Trophoblast cell (in vitro differentiated cells and primary cell): ENCODE results near the gene SRL.

Experiments used
- DNase-seq, 2 donors: peaks; one replicate each; pipeline ENCODE4 v3.0.0-alpha.2; 2016
- H2AFZ ChIP-seq: 2 replicates; pipeline ENCODE4 v1.6.1; 2013; ENCODE audit warnings: low read length, moderate library complexity, mild to moderate bottlenecking; ENCODE audit not compliant: insufficient read depth, poor library complexity
- H2AK5ac ChIP-seq: 2 replicates; pipeline ENCODE4 v1.6.1; 2013; ENCODE audit warnings: mild to moderate bottlenecking, low read length
- H2BK120ac ChIP-seq: 2 replicates; pipeline ENCODE4 v1.6.1; 2013; ENCODE audit warnings: low read length, mild to moderate bottlenecking, moderate library complexity; ENCODE audit not compliant: insufficient read depth, poor library complexity
- H2BK12ac ChIP-seq: 2 replicates; pipeline ENCODE4 v1.6.1; 2013; ENCODE audit warnings: mild to moderate bottlenecking, low read length, moderate library complexity
- H2BK5ac ChIP-seq: 2 replicates; pipeline ENCODE4 v1.6.1; 2013; ENCODE audit warnings: low read length, low read depth, moderate library complexity, mild to moderate bottlenecking; ENCODE audit not compliant: poor library complexity
- H3K14ac ChIP-seq: 2 replicates; pipeline ENCODE4 v1.6.1; 2013; ENCODE audit warnings: mild to moderate bottlenecking, low read length
- H3K18ac ChIP-seq: 2 replicates; pipeline ENCODE4 v1.6.1; 2013; ENCODE audit warnings: mild to moderate bottlenecking, low read length
- H3K23ac ChIP-seq: 2 replicates; pipeline ENCODE4 v1.6.1; 2013; ENCODE audit warnings: low read length
- H3K27ac ChIP-seq: 2 replicates; pipeline ENCODE4 v1.5.1; 2013; ENCODE audit warnings: low read depth, mild to moderate bottlenecking, inconsistent platforms, low read length, moderate library complexity
- H3K27me3 ChIP-seq: 2 replicates; pipeline ENCODE4 v1.6.1; 2013; ENCODE audit warnings: inconsistent platforms, mild to moderate bottlenecking, low read length, moderate library complexity; ENCODE audit not compliant: insufficient read depth
- H3K36me3 ChIP-seq, 2 experiments: 1 replicate in 1 of 2; 2 replicates in 1 of 2; pipeline ENCODE4 v1.6.1; 2013; ENCODE audit warnings: low read length in 2 of 2, mild to moderate bottlenecking in 2 of 2, moderate library complexity in 1 of 2; ENCODE audit not compliant: insufficient read depth in 2 of 2, control insufficient read depth in 1 of 2
- H3K4ac ChIP-seq: 2 replicates; pipeline ENCODE4 v1.6.1; 2013; ENCODE audit warnings: low read depth, mild to moderate bottlenecking, low read length, moderate library complexity
- H3K4me1 ChIP-seq, 2 experiments: 1 replicate in 1 of 2; 2 replicates in 1 of 2; pipeline ENCODE4 v1.6.1; 2013; ENCODE audit warnings: low read length in 2 of 2, mild to moderate bottlenecking in 2 of 2, moderate library complexity in 1 of 2; ENCODE audit not compliant: insufficient read depth in 2 of 2, control insufficient read depth in 1 of 2
- H3K4me2 ChIP-seq: 2 replicates; pipeline ENCODE4 v1.6.1; 2013; ENCODE audit warnings: inconsistent platforms, mild to moderate bottlenecking, low read length, moderate library complexity
- H3K4me3 ChIP-seq: 2 replicates; pipeline ENCODE4 v1.5.1; 2013; ENCODE audit warnings: mild to moderate bottlenecking, low read depth, low read length, inconsistent platforms
- H3K79me1 ChIP-seq: one replicate; pipeline ENCODE4 v1.6.1; 2013; ENCODE audit warnings: low read length
- H3K79me2 ChIP-seq: 2 replicates; pipeline ENCODE4 v1.6.1; 2013; ENCODE audit warnings: low read length, mild to moderate bottlenecking; ENCODE audit not compliant: control insufficient read depth, insufficient read depth, poor library complexity
- H3K9ac ChIP-seq: 2 replicates; pipeline ENCODE4 v1.6.1; 2013; ENCODE audit warnings: mild to moderate bottlenecking, low read length
- H3K9me3 ChIP-seq: 2 replicates; pipeline ENCODE4 v1.6.1; 2013; ENCODE audit warnings: low read depth, mild to moderate bottlenecking, control low read depth, inconsistent platforms, low read length; ENCODE audit not compliant: insufficient read depth
- H4K12ac ChIP-seq: 2 replicates; pipeline ENCODE4 v1.6.1; 2013; ENCODE audit warnings: low read depth, mild to moderate bottlenecking, low read length, moderate library complexity
- H4K8ac ChIP-seq: 2 replicates; pipeline ENCODE4 v1.6.1; 2013; ENCODE audit warnings: low read depth, mild to moderate bottlenecking, low read length, moderate library complexity
- H4K91ac ChIP-seq: one replicate; pipeline ENCODE4 v1.6.1; 2013; ENCODE audit warnings: low read depth, mild to moderate bottlenecking, low read length, moderate library complexity
- WGBS: extraction: QIAGEN DNeasy Blood & Tissue Kit; methylation state at CpG from one replicate; pipeline ENCODE4 v1.1.7; 2013; ENCODE audit warnings: missing lambda C conversion rate; ENCODE audit not compliant: insufficient read length, insufficient coverage; ENCODE audit errors: extremely low coverage; 5-methylcytosine and 5-hydroxymethylcytosine counted together

The SRL gene

DNA sequence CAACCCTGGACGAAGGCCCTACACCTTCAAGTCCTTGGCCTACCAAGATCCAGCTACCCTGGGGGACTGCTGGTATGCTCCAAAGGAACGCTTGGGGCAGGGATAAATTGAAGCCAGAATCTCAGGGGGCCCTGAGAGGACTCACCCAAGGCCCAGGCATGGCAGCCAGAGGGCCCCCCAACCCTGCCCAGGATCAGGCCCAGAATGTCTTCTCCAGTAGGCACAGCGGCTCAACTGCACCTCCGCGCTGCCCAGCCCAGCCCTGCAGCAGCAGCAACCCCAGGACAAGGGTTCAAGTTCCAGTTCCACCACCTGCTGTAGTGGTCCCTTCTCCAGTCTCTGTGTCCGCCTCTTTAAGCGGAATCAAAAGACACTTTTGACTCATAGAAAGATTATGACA lies 28.7 kb upstream of the SRL start:
- Histone ChIP-seq H4K12ac (no peak overlapping the region), H3K9me3 (no peaks in the 10 kb centered on the region), H4K91ac (no peak overlapping the region), H3K9ac (no peak overlapping the region), H2AFZ (no peak overlapping the region), H3K27ac (no peak overlapping the region), H3K79me1 (peaks cover 12% of the 10 kb centered on the region), H3K23ac (no peak overlapping the region), H2BK5ac (no peak overlapping the region), H2BK12ac (no peak overlapping the region), H3K4ac (peak overlapping the region; percentile 54), H3K36me3 (no peaks in the 10 kb centered on the region), H3K79me2 (peaks cover 17% of the 10 kb centered on the region), H3K14ac (no peak overlapping the region), H3K4me3 (no peak overlapping the region), H3K4me2 (no peak overlapping the region), H3K4me1 (peaks cover 3 to 9% of the 10 kb centered on the region in 2 experiments), H3K18ac (peak overlapping the region; percentile 47), H4K8ac (no peak overlapping the region), H2BK120ac (no peak overlapping the region), H3K27me3 (no peaks in the 10 kb centered on the region), H2AK5ac (no peak overlapping the region)
- no peak for DNase-seq
- WGBS, result no CpG with 5 or more reads among the region's 7 CpGs

DNA sequence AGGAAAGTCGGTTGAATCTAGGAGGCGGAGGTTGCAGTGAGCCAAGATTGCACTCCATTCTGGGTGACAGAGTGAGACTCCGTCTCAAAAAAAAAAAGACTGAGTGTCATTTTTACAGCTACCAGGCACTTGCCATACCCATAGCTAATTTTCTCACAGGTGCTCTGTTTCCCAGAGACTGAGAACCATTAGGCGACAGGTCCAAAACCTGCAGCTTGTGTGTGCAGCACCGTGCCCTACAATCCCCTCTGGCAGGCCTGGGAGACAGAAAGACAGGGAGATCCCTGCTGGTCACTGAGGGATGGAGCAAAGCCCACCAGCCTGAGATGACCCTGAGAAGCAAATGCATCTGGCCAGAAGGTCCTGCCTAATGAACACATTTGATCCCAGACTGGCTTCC lies 28.2 kb upstream of the SRL start:
- Histone ChIP-seq H3K36me3 (no peaks in the 10 kb centered on the region), H2BK120ac (no peak overlapping the region), H2BK12ac (no peak overlapping the region), H2AK5ac (no peak overlapping the region), H3K9me3 (no peaks in the 10 kb centered on the region), H3K27ac (no peak overlapping the region), H3K27me3 (no peaks in the 10 kb centered on the region), H2AFZ (no peak overlapping the region), H3K18ac (no peak overlapping the region), H2BK5ac (no peak overlapping the region), H4K12ac (no peak overlapping the region), H4K8ac (no peak overlapping the region), H3K4me3 (no peak overlapping the region), H4K91ac (no peak overlapping the region), H3K4ac (no peak overlapping the region), H3K79me2 (peaks cover 17% of the 10 kb centered on the region), H3K4me1 (peaks cover 3 to 9% of the 10 kb centered on the region in 2 experiments), H3K14ac (no peak overlapping the region), H3K23ac (no peak overlapping the region), H3K4me2 (no peak overlapping the region), H3K9ac (no peak overlapping the region), H3K79me1 (peaks cover 12% of the 10 kb centered on the region)
- WGBS, result no CpG with 5 or more reads among the region's 5 CpGs
- no peak for DNase-seq

DNA sequence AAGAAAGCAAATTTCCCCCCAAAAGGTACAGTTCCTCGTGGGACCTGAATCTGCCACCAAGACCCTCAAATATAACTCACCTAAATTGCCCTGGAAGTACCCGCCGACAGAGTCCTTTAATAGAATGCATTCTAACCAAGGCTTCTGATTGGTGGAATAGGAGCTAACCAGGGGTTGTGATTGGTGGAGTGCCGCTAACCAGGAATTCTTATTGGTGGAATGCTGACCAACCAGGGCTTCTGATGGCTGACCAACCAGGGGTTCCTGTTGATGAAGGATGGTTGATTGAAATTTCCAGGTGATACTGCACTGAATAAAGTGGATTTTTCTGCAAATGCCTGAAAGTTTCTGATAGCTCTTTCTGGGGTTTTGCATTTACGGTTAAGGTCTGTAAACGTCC lies 24.5 kb upstream of the SRL start:
- no peak overlapping the region for H3K18ac ChIP-seq
- H3K27ac ChIP-seq, result no peak overlapping the region
- H4K12ac ChIP-seq, result no peak overlapping the region
- H3K14ac ChIP-seq, result no peak overlapping the region
- H4K8ac ChIP-seq, result no peak overlapping the region
- H3K4me1 ChIP-seq, result peaks cover 8 to 10% of the 10 kb centered on the region in 2 experiments
- no peaks in the 10 kb centered on the region for H3K9me3 ChIP-seq
- H2BK5ac ChIP-seq, result no peak overlapping the region
- no peak overlapping the region for H3K23ac ChIP-seq
- H2AFZ ChIP-seq, result no peak overlapping the region
- H3K4ac ChIP-seq, result no peak overlapping the region
- H2BK12ac ChIP-seq, result no peak overlapping the region
- no peak overlapping the region for H4K91ac ChIP-seq
- H3K4me3 ChIP-seq, result no peak overlapping the region
- H3K9ac ChIP-seq, result no peak overlapping the region
- H3K36me3 ChIP-seq, result no peaks in the 10 kb centered on the region
- no peak overlapping the region for H3K4me2 ChIP-seq
- DNase-seq, result no peak
- H2AK5ac ChIP-seq, result no peak overlapping the region
- H3K79me1 ChIP-seq, result peaks cover 2% of the 10 kb centered on the region
- no CpG with 5 or more reads among the region's 6 CpGs for WGBS
- H2BK120ac ChIP-seq, result no peak overlapping the region
- no peaks in the 10 kb centered on the region for H3K27me3 ChIP-seq
- peaks cover 6% of the 10 kb centered on the region for H3K79me2 ChIP-seq

DNA sequence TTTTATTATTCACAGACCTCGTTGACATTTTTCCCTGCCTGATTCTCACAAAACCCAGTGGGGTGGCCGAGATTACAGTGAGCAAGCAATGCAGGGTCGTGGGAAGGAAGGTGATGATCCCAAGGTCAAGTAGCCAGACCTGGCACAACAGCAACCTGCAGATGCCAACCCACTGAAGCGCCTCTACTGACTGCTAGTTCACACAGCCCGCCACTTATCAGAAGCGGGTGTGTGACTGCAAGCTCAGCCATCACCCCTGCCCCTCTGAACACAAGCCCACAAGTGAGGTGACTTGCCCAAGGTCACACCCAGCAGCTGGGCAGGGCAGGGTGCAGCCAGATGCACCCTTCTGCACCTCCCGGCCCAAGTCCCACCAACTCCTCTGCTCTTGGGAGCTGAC lies 23.8 kb upstream of the SRL start:
- Histone ChIP-seq H3K4ac (no peak overlapping the region), H3K18ac (no peak overlapping the region), H3K9ac (no peak overlapping the region), H3K27me3 (no peaks in the 10 kb centered on the region), H4K8ac (no peak overlapping the region), H3K4me1 (peaks cover 4 to 6% of the 10 kb centered on the region in 2 experiments), H2BK120ac (no peak overlapping the region), H3K4me3 (peak overlapping the region; percentile 38), H2AK5ac (no peak overlapping the region), H4K91ac (no peak overlapping the region), H3K36me3 (no peaks in the 10 kb centered on the region), H3K79me2 (peaks cover 3% of the 10 kb centered on the region), H3K27ac (no peak overlapping the region), H3K14ac (no peak overlapping the region), H2AFZ (no peak overlapping the region), H3K23ac (no peak overlapping the region), H3K4me2 (no peak overlapping the region), H2BK5ac (no peak overlapping the region), H3K79me1 (no peaks in the 10 kb centered on the region), H2BK12ac (no peak overlapping the region), H3K9me3 (no peaks in the 10 kb centered on the region), H4K12ac (no peak overlapping the region)
- no peak for DNase-seq
- WGBS, result no CpG with 5 or more reads among the region's 7 CpGs
